PC-9 (cell line): Measurements from ENCODE around the gene ICA1. TPM values are rescaled to one million over a fixed set of nuclear protein-coding genes. Genes with fewer than 3 reads are reported as not detected.

ENCODE experiments used
- BruUV-seq: library from RNA; stranded (reverse); fragments of 400-500 nt; replicated peaks from 2 replicates; lab custom pipeline; 2021; lab: Mats Ljungman, UMichigan
- CTCF ChIA-PET: fragments of 300-600 bp; sonication (Branson Sonifier 250); formaldehyde crosslinking; loops from one replicate; lab custom pipeline; 2022; ENCODE audit warnings: antibody characterized with exemption; lab: Charles Lee
- POLR2A ChIA-PET: fragments of 300-600 bp; sonication (Branson Sonifier 250); formaldehyde crosslinking; loops from one replicate; lab custom pipeline; 2022; ENCODE audit warnings: antibody characterized with exemption; ENCODE audit not compliant: unreplicated experiment; lab: Charles Lee
- DNase-seq, 2 experiments: peaks; one replicate each; pipeline versions ENCODE4 v3.0.0 to v3.0.0-alpha.2; 2015 to 2022; ENCODE audit warnings: mixed read lengths in 1 of 2
- H2AFZ ChIP-seq: fragments of 200-600 bp; sonication (generic); 2 replicates; pipeline ENCODE4 v1.8.1; 2017; ENCODE audit warnings: antibody characterized with exemption
- H3F3A ChIP-seq: fragments of 200-600 bp; sonication (generic); 2 replicates; pipeline ENCODE4 v1.8.1; 2017; ENCODE audit warnings: antibody characterized with exemption, mild to moderate bottlenecking, low read depth; ENCODE audit not compliant: insufficient read depth
- H3K27ac ChIP-seq: fragments of 200-600 bp; sonication (generic); 2 replicates; pipeline ENCODE4 v1.6.1; 2016; ENCODE audit warnings: mixed run types
- H3K27me3 ChIP-seq: fragments of 200-600 bp; sonication (generic); 2 replicates; pipeline ENCODE4 v1.6.1; 2016; ENCODE audit warnings: low read depth, mixed run types; ENCODE audit not compliant: insufficient read depth
- H3K36me3 ChIP-seq: fragments of 200-600 bp; sonication (generic); 2 replicates; pipeline ENCODE4 v1.6.1; 2016; ENCODE audit warnings: low read depth, mixed run types
- H3K4me1 ChIP-seq: fragments of 200-600 bp; sonication (generic); replicated peaks from 2 replicates; pipeline ENCODE4 v1.6.1; 2016; ENCODE audit warnings: mixed run types; ENCODE audit not compliant: insufficient read depth
- H3K4me2 ChIP-seq: fragments of 200-600 bp; sonication (generic); 2 replicates; pipeline ENCODE4 v1.6.1; 2017; ENCODE audit warnings: mixed run types
- H3K4me3 ChIP-seq: fragments of 200-600 bp; sonication (generic); 2 replicates; pipeline ENCODE4 v1.6.1; 2016; ENCODE audit warnings: mixed run types
- H3K79me2 ChIP-seq: fragments of 200-600 bp; sonication (generic); 2 replicates; pipeline ENCODE4 v1.6.1; 2017; ENCODE audit warnings: low read depth, mixed run types
- H3K9me2 ChIP-seq: fragments of 200-600 bp; sonication (generic); 2 replicates; pipeline ENCODE4 v1.8.1; 2017; ENCODE audit warnings: mild to moderate bottlenecking; ENCODE audit not compliant: insufficient read depth
- H3K9me3 ChIP-seq: fragments of 200-600 bp; sonication (generic); 2 replicates; pipeline ENCODE4 v1.8.1; 2016; ENCODE audit warnings: low read depth; ENCODE audit not compliant: insufficient read depth
- H4K20me1 ChIP-seq: fragments of 200-600 bp; sonication (generic); 2 replicates; pipeline ENCODE4 v1.8.1; 2017; ENCODE audit not compliant: insufficient read depth
- EZH2 ChIP-seq: fragments of 200-600 bp; sonication (generic); IDR thresholded peaks from 2 replicates; pipeline ENCODE4 v1.8.0; 2017; ENCODE audit warnings: antibody characterized with exemption, low read depth
- intact Hi-C: fragments of 100-400 bp; cut with micrococcal nuclease; formaldehyde crosslinking; loops from one replicate; pipeline ENCODE4 v1.10.0; 2022; ENCODE audit not compliant: unreplicated experiment
- total RNA-seq: library from RNA; stranded (reverse); gene quantifications from 2 replicates; pipeline ENCODE4 v1.2.3, GENCODE V29; 2021
- TF ChIP-seq, protein P1 (sequence below): fragments of 200-600 bp; sonication (generic); conservative IDR thresholded peaks from 2 replicates; pipeline ENCODE4 v1.6.1; 2017; ENCODE audit warnings: mixed run types, antibody characterized with exemption, mild to moderate bottlenecking, moderate library complexity

The ICA1 gene
- total RNA-seq, 1 experiment from 2014 or later = 33.8 TPM

DNA sequence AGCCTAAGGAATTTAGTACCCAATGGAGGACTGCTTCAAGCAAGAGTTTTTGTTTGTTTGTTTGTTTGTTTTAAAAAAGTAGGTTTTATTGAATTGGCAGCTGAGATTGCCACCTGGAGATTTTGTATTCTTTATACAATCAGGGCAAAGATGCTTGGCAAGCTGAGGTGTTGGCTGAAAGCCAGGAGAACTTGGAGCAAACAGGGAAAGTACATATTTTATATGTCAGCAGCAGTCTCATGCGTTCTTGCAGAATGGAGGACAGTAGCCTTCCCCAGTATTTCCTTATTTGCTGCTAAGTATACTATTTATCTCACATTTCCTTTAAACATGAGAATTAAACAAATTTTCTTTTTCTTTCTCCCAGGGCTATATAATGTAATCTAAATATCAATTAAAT, 22.6 kb upstream of the ICA1 start:
- H3K27ac ChIP-seq = no peak overlapping the region
- H4K20me1 ChIP-seq = no peaks in the 10 kb centered on the region
- POLR2A ChIA-PET = no interaction called here
- no peak for DNase-seq
- no peak overlapping the region for H2AFZ ChIP-seq
- no peak overlapping the region for H3K4me2 ChIP-seq
- no peaks in the 10 kb centered on the region for H3K27me3 ChIP-seq
- no peaks in the 10 kb centered on the region for H3K36me3 ChIP-seq
- no peaks in the 10 kb centered on the region for H3K79me2 ChIP-seq
- CTCF ChIA-PET = no interaction called here
- no peaks in the 10 kb centered on the region for H3K9me2 ChIP-seq
- H3K4me1 ChIP-seq = no peaks in the 10 kb centered on the region
- TF ChIP-seq, protein P1, sequence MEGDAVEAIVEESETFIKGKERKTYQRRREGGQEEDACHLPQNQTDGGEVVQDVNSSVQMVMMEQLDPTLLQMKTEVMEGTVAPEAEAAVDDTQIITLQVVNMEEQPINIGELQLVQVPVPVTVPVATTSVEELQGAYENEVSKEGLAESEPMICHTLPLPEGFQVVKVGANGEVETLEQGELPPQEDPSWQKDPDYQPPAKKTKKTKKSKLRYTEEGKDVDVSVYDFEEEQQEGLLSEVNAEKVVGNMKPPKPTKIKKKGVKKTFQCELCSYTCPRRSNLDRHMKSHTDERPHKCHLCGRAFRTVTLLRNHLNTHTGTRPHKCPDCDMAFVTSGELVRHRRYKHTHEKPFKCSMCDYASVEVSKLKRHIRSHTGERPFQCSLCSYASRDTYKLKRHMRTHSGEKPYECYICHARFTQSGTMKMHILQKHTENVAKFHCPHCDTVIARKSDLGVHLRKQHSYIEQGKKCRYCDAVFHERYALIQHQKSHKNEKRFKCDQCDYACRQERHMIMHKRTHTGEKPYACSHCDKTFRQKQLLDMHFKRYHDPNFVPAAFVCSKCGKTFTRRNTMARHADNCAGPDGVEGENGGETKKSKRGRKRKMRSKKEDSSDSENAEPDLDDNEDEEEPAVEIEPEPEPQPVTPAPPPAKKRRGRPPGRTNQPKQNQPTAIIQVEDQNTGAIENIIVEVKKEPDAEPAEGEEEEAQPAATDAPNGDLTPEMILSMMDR = no peak
- TF ChIP-seq EZH2 = no peak
- H3K9me3 ChIP-seq = no peaks in the 10 kb centered on the region
- BruUV-seq = no TSS peak
- H3F3A ChIP-seq = no peaks in the 10 kb centered on the region
- intact Hi-C loops = no loop called here
- H3K4me3 ChIP-seq = no peak overlapping the region

DNA sequence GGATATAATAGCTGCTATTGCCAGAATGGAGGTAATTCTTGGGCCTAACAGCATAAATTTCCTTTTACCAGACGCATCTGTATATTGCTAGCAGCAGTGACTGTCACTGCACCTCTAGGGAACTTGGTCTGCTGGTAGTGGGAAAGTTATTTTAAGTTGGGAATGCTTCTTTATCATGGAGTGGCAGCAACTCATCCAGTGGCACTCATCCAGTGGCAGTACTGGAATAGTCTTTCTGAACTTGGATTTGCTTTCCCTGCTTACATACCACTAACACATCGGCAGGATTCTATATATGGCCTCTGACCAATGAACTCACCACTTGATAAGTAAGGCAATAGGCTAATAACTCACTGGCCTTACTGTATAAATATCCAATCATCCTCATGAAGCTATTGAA, 22.0 kb upstream of the ICA1 start:
- Histone ChIP-seq H3K4me1 (no peaks in the 10 kb centered on the region), H3F3A (no peaks in the 10 kb centered on the region), H3K9me3 (no peaks in the 10 kb centered on the region), H2AFZ (no peak overlapping the region), H3K27ac (no peak overlapping the region), H3K4me3 (no peak overlapping the region), H4K20me1 (no peaks in the 10 kb centered on the region), H3K36me3 (no peaks in the 10 kb centered on the region), H3K4me2 (no peak overlapping the region), H3K9me2 (no peaks in the 10 kb centered on the region), H3K79me2 (no peaks in the 10 kb centered on the region), H3K27me3 (no peaks in the 10 kb centered on the region)
- no TSS peak for BruUV-seq
- ChIA-PET CTCF (no interaction called here), POLR2A (no interaction called here)
- intact Hi-C loops = no loop called here
- TF ChIP-seq, protein P1 = no peak
- TF ChIP-seq EZH2 = no peak
- no peak for DNase-seq

DNA sequence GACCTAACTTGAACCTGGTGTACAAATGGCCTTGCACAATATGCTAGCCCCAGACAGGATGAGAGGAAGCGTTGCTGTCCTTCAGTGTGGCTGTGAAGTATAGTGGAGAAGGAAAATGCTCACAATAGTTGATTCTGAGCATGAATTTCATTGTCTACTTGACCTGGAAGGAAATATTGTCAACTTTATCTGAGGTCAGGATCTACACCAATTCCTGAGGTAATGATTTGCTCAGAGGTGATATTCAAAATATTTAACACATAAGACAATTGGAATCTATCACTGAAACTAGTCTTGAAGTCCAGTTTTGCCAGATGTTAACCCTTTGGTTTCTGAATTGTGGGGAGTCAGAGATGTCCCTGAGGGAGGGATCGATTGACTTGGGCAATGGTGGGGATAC, 20.9 kb upstream of the ICA1 start:
- no peaks in the 10 kb centered on the region for H3K27me3 ChIP-seq
- DNase-seq = no peak
- intact Hi-C loops = no loop called here
- H3K4me3 ChIP-seq = no peak overlapping the region
- no peaks in the 10 kb centered on the region for H3K4me1 ChIP-seq
- H3F3A ChIP-seq = no peaks in the 10 kb centered on the region
- H3K9me2 ChIP-seq = no peaks in the 10 kb centered on the region
- H3K79me2 ChIP-seq = no peaks in the 10 kb centered on the region
- BruUV-seq = no TSS peak
- no peak overlapping the region for H3K27ac ChIP-seq
- POLR2A ChIA-PET = no interaction called here
- H3K4me2 ChIP-seq = no peak overlapping the region
- no peak overlapping the region for H2AFZ ChIP-seq
- no peaks in the 10 kb centered on the region for H4K20me1 ChIP-seq
- TF ChIP-seq EZH2 = no peak
- TF ChIP-seq, protein P1 = no peak
- no peaks in the 10 kb centered on the region for H3K36me3 ChIP-seq
- H3K9me3 ChIP-seq = no peaks in the 10 kb centered on the region
- CTCF ChIA-PET = no interaction called here
